WERI-Rb-1 (cell line): ENCODE data around the gene PFKP.

Experiments
- DNase-seq: peaks from one replicate; pipeline ENCODE4 v3.0.0-alpha.2; 2020
- H3K27ac ChIP-seq: fragments of 250-450 bp; sonication (Bioruptor Pico); 2 replicates; pipeline ENCODE4 v1.5.1; 2020; ENCODE audit warnings: mild to moderate bottlenecking, moderate library complexity
- H3K27me3 ChIP-seq: fragments of 250-450 bp; sonication (Bioruptor Pico); 2 replicates; pipeline ENCODE4 v1.5.1; 2021; ENCODE audit warnings: mild to moderate bottlenecking, low read depth, moderate library complexity; ENCODE audit not compliant: insufficient read depth, severe bottlenecking
- H3K36me3 ChIP-seq: fragments of 250-450 bp; sonication (Bioruptor Pico); 2 replicates; pipeline ENCODE4 v1.5.1; 2020; ENCODE audit warnings: mild to moderate bottlenecking, moderate library complexity
- H3K4me3 ChIP-seq: 2 replicates; pipeline ENCODE4 v1.5.1; 2011; ENCODE audit warnings: low read depth, mild to moderate bottlenecking, control low read depth, low read length
- H3K9me3 ChIP-seq: fragments of 250-450 bp; sonication (Bioruptor Pico); 2 replicates; pipeline ENCODE4 v1.5.1; 2021; ENCODE audit warnings: mild to moderate bottlenecking, moderate library complexity; ENCODE audit not compliant: severe bottlenecking
- TF ChIP-seq, protein P1 (sequence below): IDR thresholded peaks from 2 replicates; pipeline ENCODE4 v1.5.1; 2011; ENCODE audit warnings: low read depth, mild to moderate bottlenecking, control low read depth, inconsistent platforms, low read length

PFKP gene

GRCh38 chr10:3125527-3126170 lies 58.3 kb downstream of the PFKP start:
- Histone ChIP-seq H3K27me3 (no peaks in the 10 kb centered on the region), H3K9me3 (no peaks in the 10 kb centered on the region), H3K36me3 (no peaks in the 10 kb centered on the region; the same call in 1 of the 2 replicates), H3K4me3 (no peak overlapping the region), H3K27ac (peak overlapping the region; percentile 92)
- DNase-seq: no peak
- TF ChIP-seq, protein P1, sequence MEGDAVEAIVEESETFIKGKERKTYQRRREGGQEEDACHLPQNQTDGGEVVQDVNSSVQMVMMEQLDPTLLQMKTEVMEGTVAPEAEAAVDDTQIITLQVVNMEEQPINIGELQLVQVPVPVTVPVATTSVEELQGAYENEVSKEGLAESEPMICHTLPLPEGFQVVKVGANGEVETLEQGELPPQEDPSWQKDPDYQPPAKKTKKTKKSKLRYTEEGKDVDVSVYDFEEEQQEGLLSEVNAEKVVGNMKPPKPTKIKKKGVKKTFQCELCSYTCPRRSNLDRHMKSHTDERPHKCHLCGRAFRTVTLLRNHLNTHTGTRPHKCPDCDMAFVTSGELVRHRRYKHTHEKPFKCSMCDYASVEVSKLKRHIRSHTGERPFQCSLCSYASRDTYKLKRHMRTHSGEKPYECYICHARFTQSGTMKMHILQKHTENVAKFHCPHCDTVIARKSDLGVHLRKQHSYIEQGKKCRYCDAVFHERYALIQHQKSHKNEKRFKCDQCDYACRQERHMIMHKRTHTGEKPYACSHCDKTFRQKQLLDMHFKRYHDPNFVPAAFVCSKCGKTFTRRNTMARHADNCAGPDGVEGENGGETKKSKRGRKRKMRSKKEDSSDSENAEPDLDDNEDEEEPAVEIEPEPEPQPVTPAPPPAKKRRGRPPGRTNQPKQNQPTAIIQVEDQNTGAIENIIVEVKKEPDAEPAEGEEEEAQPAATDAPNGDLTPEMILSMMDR: no peak

- Histone ChIP-seq H3K27me3 (no peaks in the 10 kb centered on the region), H3K9me3 (no peaks in the 10 kb centered on the region), H3K27ac (peak overlapping the region; percentile 92), H3K36me3 (no peaks in the 10 kb centered on the region; the same call in 1 of the 2 replicates), H3K4me3 (0 out of 2 replicates have a peak overlapping the region, but pooled peaks have one; percentile 12)
- TF ChIP-seq, protein P1: no peak
- DNase-seq: no peak
Measured at GRCh38 chr10:3126249-3126648, 58.9 kb downstream of the PFKP start.

DNA sequence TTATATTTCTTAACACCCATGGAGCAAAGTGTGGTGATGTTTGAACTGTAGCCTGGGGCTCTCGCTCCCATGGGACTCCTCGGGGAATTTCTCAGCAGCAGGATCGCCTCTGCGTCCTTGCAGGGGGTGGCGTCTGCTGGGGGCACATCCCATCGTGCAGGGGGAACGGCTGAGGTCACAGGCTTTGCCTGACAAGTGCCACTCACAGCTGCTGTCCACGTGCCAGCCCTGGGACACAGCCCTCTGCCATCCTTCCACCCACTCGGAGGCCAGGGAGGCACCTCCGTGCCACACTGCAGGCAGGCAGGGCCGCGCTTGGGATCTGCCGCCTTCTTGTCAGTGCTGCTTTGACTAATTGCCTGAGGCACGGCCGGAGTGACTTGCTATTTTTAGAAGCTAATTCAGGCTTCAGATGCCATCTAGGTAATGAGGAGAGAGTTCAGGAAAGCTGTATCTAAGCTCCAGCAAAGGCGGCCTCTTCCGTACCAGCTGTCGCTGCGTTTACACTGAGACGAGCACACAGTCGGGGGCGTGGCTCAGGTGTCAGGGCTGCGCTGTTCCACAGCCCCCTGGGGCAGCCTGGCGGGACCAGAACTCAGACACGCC lies 59.5 kb downstream of the PFKP start:
- H3K36me3 ChIP-seq: no peaks in the 10 kb centered on the region; the same call in 1 of the 2 replicates
- H3K4me3 ChIP-seq: peak overlapping the region; percentile 12; the same call in 1 of the 2 replicates
- H3K9me3 ChIP-seq: no peaks in the 10 kb centered on the region
- peak; percentile 88 for DNase-seq
- H3K27me3 ChIP-seq: no peaks in the 10 kb centered on the region
- TF ChIP-seq, protein P1: no peak
- peak overlapping the region; percentile 92 for H3K27ac ChIP-seq

- TF ChIP-seq, protein P1: no peak
- peak; percentile 41 for DNase-seq
- Histone ChIP-seq H3K27me3 (no peaks in the 10 kb centered on the region), H3K9me3 (no peaks in the 10 kb centered on the region), H3K36me3 (peaks cover 10% of the 10 kb centered on the region; the same call in 1 of the 2 replicates), H3K4me3 (no peak overlapping the region), H3K27ac (peak overlapping the region; percentile 92)
Measured at GRCh38 chr10:3127921-3128320, 60.6 kb downstream of the PFKP start.

- DNase-seq: no peak
- Histone ChIP-seq H3K4me3 (no peak overlapping the region), H3K36me3 (peaks cover 10% of the 10 kb centered on the region; the same call in 1 of the 2 replicates), H3K27me3 (no peaks in the 10 kb centered on the region), H3K27ac (peak overlapping the region; percentile 92), H3K9me3 (no peaks in the 10 kb centered on the region)
- TF ChIP-seq, protein P1: no peak
Measured at GRCh38 chr10:3128379-3129130, 61.2 kb downstream of the PFKP start.
